SK-N-SH treated with all-trans-retinoic acid at 6 μM for 48 hours (cell line): ENCODE data around the gene AUTS2.

Source experiments
- ARNTL ChIP-seq: fragments of 450-650 bp; formaldehyde crosslinking; IDR thresholded peaks from 2 replicates; pipeline ENCODE4 v1.5.0; 2020; ENCODE audit warnings: low read depth, mild to moderate bottlenecking, moderate library complexity, borderline replicate concordance
- BACH2 ChIP-seq: fragments of 250-450 bp; sonication (Bioruptor Pico); IDR thresholded peaks from 2 replicates; pipeline ENCODE4 v1.9.0; 2021; ENCODE audit warnings: mild to moderate bottlenecking, borderline replicate concordance
- CSDC2 ChIP-seq: fragments of 250-450 bp; sonication (Bioruptor Pico); IDR thresholded peaks from 2 replicates; pipeline ENCODE4 v1.5.0; 2020; ENCODE audit warnings: mild to moderate bottlenecking, moderate library complexity
- POU6F1 ChIP-seq: fragments of 250-450 bp; sonication (Bioruptor Pico); IDR thresholded peaks from 2 replicates; pipeline ENCODE4 v1.8.0; 2021; ENCODE audit warnings: low read depth, mild to moderate bottlenecking, moderate library complexity, borderline replicate concordance
- RARB ChIP-seq: fragments of 250-450 bp; sonication (Bioruptor Pico); IDR thresholded peaks from 2 replicates; pipeline ENCODE4 v1.8.0; 2021; ENCODE audit warnings: mild to moderate bottlenecking, moderate library complexity
- ZC3H10 ChIP-seq: fragments of 250-450 bp; sonication (Bioruptor Pico); IDR thresholded peaks from 2 replicates; pipeline ENCODE4 v1.5.1; 2021; ENCODE audit warnings: mild to moderate bottlenecking, moderate library complexity
- ZFP3 ChIP-seq: fragments of 250-450 bp; sonication (Bioruptor Pico); IDR thresholded peaks from 2 replicates; pipeline ENCODE4 v1.5.0; 2020; ENCODE audit warnings: mild to moderate bottlenecking, moderate library complexity
- ZNF8 ChIP-seq: fragments of 450-650 bp; formaldehyde crosslinking; IDR thresholded peaks from 2 replicates; pipeline ENCODE4 v1.5.0; 2020; ENCODE audit warnings: mild to moderate bottlenecking, moderate library complexity
- TF ChIP-seq, protein P1 (sequence below): fragments of 250-450 bp; sonication (Bioruptor Pico); IDR thresholded peaks from 2 replicates; pipeline ENCODE4 v1.8.0; 2020; ENCODE audit warnings: mild to moderate bottlenecking, moderate library complexity, borderline replicate concordance

DNA sequence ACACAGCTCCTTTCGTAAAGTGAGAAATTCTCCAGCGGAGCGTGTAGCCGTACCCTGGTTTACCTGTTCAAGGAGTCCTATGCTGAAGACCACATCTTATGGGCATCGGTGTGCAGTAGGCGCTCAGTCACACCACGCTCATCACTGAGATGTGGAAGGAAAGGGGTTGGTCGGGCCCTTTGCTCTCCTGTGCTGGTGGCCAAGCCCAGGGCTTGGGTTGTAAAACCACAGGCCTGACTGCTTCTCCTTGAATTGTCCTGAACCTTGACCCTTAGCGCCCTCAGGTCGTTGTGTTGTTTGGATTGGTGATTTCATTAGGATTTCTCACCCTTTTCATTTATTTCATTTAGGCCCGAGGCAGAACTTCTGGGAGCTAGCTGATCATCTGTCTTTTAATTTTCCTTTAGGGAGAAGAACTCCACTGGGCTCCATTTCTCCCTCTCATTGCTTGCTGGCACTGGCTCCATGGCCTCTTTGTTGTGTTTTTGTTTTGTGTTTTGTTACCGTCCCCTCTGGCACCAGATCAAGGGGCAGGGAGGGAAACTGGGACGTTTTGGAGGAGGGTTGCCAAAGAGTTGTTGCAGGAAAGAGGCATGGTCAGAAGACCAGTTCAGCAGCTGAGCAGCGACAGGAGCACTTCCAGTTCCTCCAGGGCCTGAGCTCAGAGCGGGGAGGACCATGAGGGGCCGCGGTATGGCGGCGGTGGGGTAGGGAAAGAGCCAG, 1022.2 kb downstream of the AUTS2 start:
- TF ChIP-seq, protein P1, sequence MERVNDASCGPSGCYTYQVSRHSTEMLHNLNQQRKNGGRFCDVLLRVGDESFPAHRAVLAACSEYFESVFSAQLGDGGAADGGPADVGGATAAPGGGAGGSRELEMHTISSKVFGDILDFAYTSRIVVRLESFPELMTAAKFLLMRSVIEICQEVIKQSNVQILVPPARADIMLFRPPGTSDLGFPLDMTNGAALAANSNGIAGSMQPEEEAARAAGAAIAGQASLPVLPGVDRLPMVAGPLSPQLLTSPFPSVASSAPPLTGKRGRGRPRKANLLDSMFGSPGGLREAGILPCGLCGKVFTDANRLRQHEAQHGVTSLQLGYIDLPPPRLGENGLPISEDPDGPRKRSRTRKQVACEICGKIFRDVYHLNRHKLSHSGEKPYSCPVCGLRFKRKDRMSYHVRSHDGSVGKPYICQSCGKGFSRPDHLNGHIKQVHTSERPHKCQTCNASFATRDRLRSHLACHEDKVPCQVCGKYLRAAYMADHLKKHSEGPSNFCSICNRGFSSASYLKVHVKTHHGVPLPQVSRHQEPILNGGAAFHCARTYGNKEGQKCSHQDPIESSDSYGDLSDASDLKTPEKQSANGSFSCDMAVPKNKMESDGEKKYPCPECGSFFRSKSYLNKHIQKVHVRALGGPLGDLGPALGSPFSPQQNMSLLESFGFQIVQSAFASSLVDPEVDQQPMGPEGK (CRISPR knock-in tag) = no peak
- TF ChIP-seq RARB (CRISPR knock-in tag) (no peak), ZC3H10 (CRISPR knock-in tag) (no peak), POU6F1 (no peak), ZNF8 (no peak), BACH2 (CRISPR knock-in tag) (no peak), ZFP3 (CRISPR knock-in tag) (no peak), CSDC2 (CRISPR knock-in tag) (no peak), ARNTL (CRISPR knock-in tag) (no peak)
